Measurements from ENCODE around the gene TSFM. TPM values are rescaled to one million over a fixed set of nuclear protein-coding genes. Genes with fewer than 3 reads are reported as not detected.
"Not testable (repeated sequence)": the region's sequence is repeated elsewhere in the genome, so short reads cannot be mapped to it uniquely, and the experiment has no call there.

TSFM gene
- total and polyA plus RNA-seq, 5 donors from 2014 or later: 22.8 to 50.4 (median 38.4) TPM

GRCh38 chr12:57816001-57816854 is 33.6 kb downstream of the TSFM start:
- H3K27ac Mint-ChIP-seq: no peak overlapping the region

DNA sequence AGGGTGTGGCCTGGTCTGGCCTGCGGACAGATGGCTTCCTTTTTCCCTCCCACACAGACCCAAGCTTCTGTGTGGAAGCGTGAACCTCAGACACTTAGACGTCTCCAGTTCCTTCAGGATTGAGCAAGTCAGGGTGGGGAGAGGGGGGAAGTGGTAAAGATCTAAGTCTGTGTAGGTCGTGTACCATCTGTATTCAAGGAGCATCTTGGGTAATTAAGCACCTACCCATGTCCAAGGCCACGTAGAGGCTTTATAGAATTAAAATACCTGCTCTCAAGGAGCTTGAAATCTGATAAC is 34.2 kb downstream of the TSFM start:
- ATAC-seq (ENCODE audit: low read depth in 2 of 2): no peak
- H3K36me3 Mint-ChIP-seq: peaks cover 15% of the 10 kb centered on the region
- Histone ChIP-seq H3K27me3 (ENCODE audit: control insufficient read depth, insufficient read depth, low read length) (no peaks in the 10 kb centered on the region), H3K4me1 (ENCODE audit: control insufficient read depth, insufficient read depth, low read length, poor library complexity, severe bottlenecking) (no peaks in the 10 kb centered on the region), H3K36me3 (ENCODE audit: control insufficient read depth, insufficient read depth, low read length) (peaks cover 11% of the 10 kb centered on the region), H3K4me3 (ENCODE audit: low read depth, low read length) (no peak overlapping the region), H3K9me3 (ENCODE audit: control insufficient read depth in 2 of 2, low read length in 2 of 2) (no peaks in the 10 kb centered on the region), H3K27ac (ENCODE audit: insufficient read depth, low read length, poor library complexity, severe bottlenecking) (no peak overlapping the region)
- no peak for DNase-seq
- no peak overlapping the region for H3K27ac Mint-ChIP-seq
- no peak overlapping the region for H3K4me3 Mint-ChIP-seq
- no peaks in the 10 kb centered on the region for H3K9me3 Mint-ChIP-seq
- H3K27me3 Mint-ChIP-seq: no peaks in the 10 kb centered on the region
- peaks cover 4 to 10% (median 7%) of the 10 kb centered on the region in 4 donors for H3K4me1 Mint-ChIP-seq

More at GRCh38 chr12:57816001-57816854, 33.6 kb downstream of the TSFM start:
- no peak for DNase-seq
- no peak overlapping the region for H3K27ac ChIP-seq (ENCODE audit: insufficient read depth, low read length, poor library complexity, severe bottlenecking)
- H3K36me3 Mint-ChIP-seq: peaks cover 15% of the 10 kb centered on the region
- no peak overlapping the region for H3K4me3 Mint-ChIP-seq
- H3K9me3 Mint-ChIP-seq: no peaks in the 10 kb centered on the region
- no peak overlapping the region for H3K4me3 ChIP-seq (ENCODE audit: low read depth, low read length)
- no peak for ATAC-seq (ENCODE audit: low read depth in 2 of 2)
- H3K36me3 ChIP-seq (ENCODE audit: control insufficient read depth, insufficient read depth, low read length): peaks cover 5% of the 10 kb centered on the region
- no peaks in the 10 kb centered on the region for H3K4me1 ChIP-seq (ENCODE audit: control insufficient read depth, insufficient read depth, low read length, poor library complexity, severe bottlenecking)
- H3K4me1 Mint-ChIP-seq: peaks cover 4 to 10% (median 8%) of the 10 kb centered on the region in 4 donors
- H3K27me3 Mint-ChIP-seq: no peaks in the 10 kb centered on the region
- H3K9me3 ChIP-seq (ENCODE audit: control insufficient read depth in 2 of 2, low read length in 2 of 2): no peaks in the 10 kb centered on the region
- H3K27me3 ChIP-seq (ENCODE audit: control insufficient read depth, insufficient read depth, low read length): no peaks in the 10 kb centered on the region

GRCh38 chr12:57817261-57817989 is 34.8 kb downstream of the TSFM start:
- no peaks in the 10 kb centered on the region for H3K9me3 ChIP-seq (ENCODE audit: control insufficient read depth in 2 of 2, low read length in 2 of 2)
- H3K36me3 Mint-ChIP-seq: peaks cover 17% of the 10 kb centered on the region
- H3K4me1 Mint-ChIP-seq: peaks cover 4 to 10% (median 6%) of the 10 kb centered on the region in 4 donors
- H3K27me3 ChIP-seq (ENCODE audit: control insufficient read depth, insufficient read depth, low read length): no peaks in the 10 kb centered on the region
- no peaks in the 10 kb centered on the region for H3K9me3 Mint-ChIP-seq
- no peak overlapping the region for H3K4me3 Mint-ChIP-seq
- no peak for DNase-seq
- no peak overlapping the region for H3K27ac ChIP-seq (ENCODE audit: insufficient read depth, low read length, poor library complexity, severe bottlenecking)
- no peaks in the 10 kb centered on the region for H3K4me1 ChIP-seq (ENCODE audit: control insufficient read depth, insufficient read depth, low read length, poor library complexity, severe bottlenecking)
- no peak for ATAC-seq (ENCODE audit: low read depth in 2 of 2)
- H3K27ac Mint-ChIP-seq: no peak overlapping the region
- H3K4me3 ChIP-seq (ENCODE audit: low read depth, low read length): no peak overlapping the region
- H3K36me3 ChIP-seq (ENCODE audit: control insufficient read depth, insufficient read depth, low read length): peaks cover 17% of the 10 kb centered on the region
- H3K27me3 Mint-ChIP-seq: no peaks in the 10 kb centered on the region

DNA sequence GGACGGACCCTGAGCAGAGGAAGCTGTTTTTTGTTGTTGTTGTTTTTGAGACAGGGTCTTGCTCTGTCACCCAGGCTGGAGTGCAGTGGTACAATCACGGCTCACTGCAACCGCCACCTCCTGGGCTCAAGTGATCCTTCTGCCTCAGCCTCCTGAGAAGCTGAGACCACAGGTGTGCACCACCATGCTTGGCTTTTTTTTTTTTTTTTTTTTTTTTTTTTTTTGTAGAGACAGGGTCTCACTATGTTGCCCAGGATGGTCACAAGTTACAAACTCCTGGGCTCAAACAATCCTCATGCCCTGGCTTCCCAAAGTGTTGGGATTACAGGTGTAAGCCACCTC is 35.4 kb downstream of the TSFM start:
- H3K4me1 ChIP-seq (ENCODE audit: control insufficient read depth, insufficient read depth, low read length, poor library complexity, severe bottlenecking); H3K27ac ChIP-seq (ENCODE audit: insufficient read depth, low read length, poor library complexity, severe bottlenecking); H3K27me3 Mint-ChIP-seq; H3K9me3 ChIP-seq (ENCODE audit: control insufficient read depth in 2 of 2, low read length in 2 of 2); H3K4me3 Mint-ChIP-seq; DNase-seq; H3K9me3 Mint-ChIP-seq; H3K4me3 ChIP-seq (ENCODE audit: low read depth, low read length); H3K27me3 ChIP-seq (ENCODE audit: control insufficient read depth, insufficient read depth, low read length); H3K4me1 Mint-ChIP-seq; ATAC-seq (ENCODE audit: low read depth in 2 of 2): not testable (repeated sequence)
- peaks cover 20% of the 10 kb centered on the region for H3K36me3 Mint-ChIP-seq
- peaks cover 23% of the 10 kb centered on the region for H3K36me3 ChIP-seq (ENCODE audit: control insufficient read depth, insufficient read depth, low read length)
- H3K27ac Mint-ChIP-seq: peak overlapping the region in 1 of 3 donors; percentile 53

DNA sequence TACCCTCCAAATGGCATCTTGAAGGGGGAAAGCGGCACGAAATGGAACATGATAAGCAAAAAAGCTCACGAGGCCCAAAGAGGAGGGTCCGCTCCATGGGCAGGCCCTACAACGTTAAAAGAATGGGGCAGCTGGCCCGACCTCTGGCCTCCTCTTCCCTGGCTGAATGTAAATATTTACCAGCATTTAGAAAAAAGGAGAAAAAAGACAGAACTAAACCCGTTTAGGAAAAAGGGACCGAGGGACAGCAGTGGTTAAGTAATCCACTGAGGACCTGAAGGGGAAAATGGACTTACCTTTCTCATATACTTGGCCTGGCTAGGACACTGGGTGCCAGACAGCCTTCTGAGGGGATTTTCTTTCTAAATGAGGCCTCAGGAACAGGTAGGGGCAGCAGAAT is 37.5 kb downstream of the TSFM start:
- H3K36me3 ChIP-seq (ENCODE audit: control insufficient read depth, insufficient read depth, low read length): peaks cover 44% of the 10 kb centered on the region
- DNase-seq; H3K27ac ChIP-seq (ENCODE audit: insufficient read depth, low read length, poor library complexity, severe bottlenecking); H3K27me3 Mint-ChIP-seq; H3K9me3 ChIP-seq (ENCODE audit: control insufficient read depth in 2 of 2, low read length in 2 of 2); H3K4me3 ChIP-seq (ENCODE audit: low read depth, low read length); ATAC-seq (ENCODE audit: low read depth in 2 of 2); H3K4me1 Mint-ChIP-seq; H3K4me3 Mint-ChIP-seq; H3K4me1 ChIP-seq (ENCODE audit: control insufficient read depth, insufficient read depth, low read length, poor library complexity, severe bottlenecking); H3K9me3 Mint-ChIP-seq; H3K27me3 ChIP-seq (ENCODE audit: control insufficient read depth, insufficient read depth, low read length); H3K27ac Mint-ChIP-seq: not testable (repeated sequence)
- H3K36me3 Mint-ChIP-seq: peaks cover 33% of the 10 kb centered on the region

- peaks cover 52% of the 10 kb centered on the region for H3K36me3 ChIP-seq (ENCODE audit: control insufficient read depth, insufficient read depth, low read length)
- H3K27ac Mint-ChIP-seq; H3K9me3 ChIP-seq (ENCODE audit: control insufficient read depth in 2 of 2, low read length in 2 of 2); H3K4me3 Mint-ChIP-seq; H3K27me3 Mint-ChIP-seq; H3K27me3 ChIP-seq (ENCODE audit: control insufficient read depth, insufficient read depth, low read length); H3K9me3 Mint-ChIP-seq; H3K27ac ChIP-seq (ENCODE audit: insufficient read depth, low read length, poor library complexity, severe bottlenecking); H3K4me1 Mint-ChIP-seq; H3K4me1 ChIP-seq (ENCODE audit: control insufficient read depth, insufficient read depth, low read length, poor library complexity, severe bottlenecking); H3K4me3 ChIP-seq (ENCODE audit: low read depth, low read length); ATAC-seq (ENCODE audit: low read depth in 2 of 2); DNase-seq: not testable (repeated sequence)
- peaks cover 40% of the 10 kb centered on the region for H3K36me3 Mint-ChIP-seq
Measured at GRCh38 chr12:57821015-57821414, 38.4 kb downstream of the TSFM start.

- Mint-ChIP-seq H3K4me1 (peaks cover 3 to 5% (median 4%) of the 10 kb centered on the region in 4 donors), H3K27me3 (no peaks in the 10 kb centered on the region), H3K4me3 (no peak overlapping the region), H3K9me3 (no peaks in the 10 kb centered on the region), H3K36me3 (peaks cover 40% of the 10 kb centered on the region), H3K27ac (peak overlapping the region in 1 of 3 donors; percentile 7)
- Histone ChIP-seq H3K27me3 (ENCODE audit: control insufficient read depth, insufficient read depth, low read length) (no peaks in the 10 kb centered on the region), H3K36me3 (ENCODE audit: control insufficient read depth, insufficient read depth, low read length) (peaks cover 59% of the 10 kb centered on the region), H3K9me3 (ENCODE audit: control insufficient read depth in 2 of 2, low read length in 2 of 2) (no peaks in the 10 kb centered on the region), H3K4me3 (ENCODE audit: low read depth, low read length) (no peak overlapping the region), H3K4me1 (ENCODE audit: control insufficient read depth, insufficient read depth, low read length, poor library complexity, severe bottlenecking) (no peaks in the 10 kb centered on the region), H3K27ac (ENCODE audit: insufficient read depth, low read length, poor library complexity, severe bottlenecking) (no peak overlapping the region)
- DNase-seq (no peak), ATAC-seq (ENCODE audit: low read depth in 2 of 2) (no peak)
Measured at GRCh38 chr12:57821474-57822214, 39.1 kb downstream of the TSFM start.
